ENCODE measurements around the gene LRRC56.

GRCh38 chr11:595400-595799 is 58.1 kb downstream of the LRRC56 start:
- TF ChIP-seq CTCF (IDR thresholded peaks at IDR 0.05; ENCODE audit: low read depth, low read length, missing input control) (no peak), GABPA (IDR thresholded peaks at IDR 0.05 in 1 of 2, conservative IDR thresholded peaks at IDR 0.05 in 1 of 2) (no peak), ATF3 (IDR thresholded peaks at IDR 0.05) (no peak), ZBTB33 (IDR thresholded peaks at IDR 0.05) (no peak), HNF4G (IDR thresholded peaks at IDR 0.05) (no peak), MAX (IDR thresholded peaks at IDR 0.05) (no peak), HNF4A (conservative IDR thresholded peaks at IDR 0.05) (no peak), JUND (IDR thresholded peaks at IDR 0.05) (no peak), TAF1 (conservative IDR thresholded peaks at IDR 0.05) (no peak), REST (IDR thresholded peaks at IDR 0.05) (no peak), EGR1 (IDR thresholded peaks at IDR 0.05; ENCODE audit: low read depth in 2 of 2) (no peak), RAD21 (IDR thresholded peaks at IDR 0.05) (no peak), YY1 (IDR thresholded peaks at IDR 0.05) (no peak)

Measured in liver (tissue), 3 donors.